Measurements from ENCODE around the gene TMEM95.

DNA sequence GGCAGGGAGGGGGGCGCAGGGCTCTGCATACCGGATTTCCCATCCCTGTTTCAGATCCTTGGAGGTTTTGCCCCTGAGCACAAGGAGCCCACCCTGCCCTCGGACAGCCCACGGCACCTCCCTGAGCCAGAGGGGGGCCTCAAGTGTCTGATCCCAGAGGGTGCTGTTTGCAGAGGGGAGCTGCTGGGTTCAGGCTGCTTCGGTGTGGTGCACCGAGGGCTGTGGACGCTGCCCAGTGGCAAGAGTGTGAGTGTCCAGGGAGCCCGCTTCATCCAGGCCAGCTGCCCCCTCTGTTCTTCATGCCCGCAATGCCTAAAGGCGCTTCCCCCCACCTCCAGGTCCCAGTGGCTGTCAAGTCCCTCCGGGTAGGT, 28.4 kb downstream of the TMEM95 start:
- TF ChIP-seq TBP (IDR thresholded peaks at IDR 0.05; ENCODE audit: low read depth, low read length) (no peak), EGR1 (IDR thresholded peaks at IDR 0.05; ENCODE audit: borderline replicate concordance, low read depth, low read length) (no peak)

Measured in H1 (cell line).